Urinary bladder (tissue), 4 donors: Measurements from ENCODE around the gene ZBTB17. TPM values are rescaled to one million over a fixed set of nuclear protein-coding genes. Genes with fewer than 3 reads are reported as not detected.

Source experiments
- DNase-seq: peaks from one replicate; pipeline ENCODE4 v3.0.0-alpha.2; 2015; ENCODE audit errors: extremely low spot score
- H3K27ac ChIP-seq: one replicate; pipeline ENCODE4 v1.5.1; 2013; ENCODE audit warnings: low read depth, mild to moderate bottlenecking, moderate library complexity
- H3K36me3 ChIP-seq: one replicate; pipeline ENCODE4 v1.6.1; 2013; ENCODE audit warnings: mild to moderate bottlenecking, moderate library complexity; ENCODE audit not compliant: insufficient read depth
- H3K4me1 ChIP-seq: one replicate; pipeline ENCODE4 v1.6.1; 2013; ENCODE audit warnings: mild to moderate bottlenecking, moderate library complexity; ENCODE audit not compliant: insufficient read depth
- H3K4me3 ChIP-seq: one replicate; pipeline ENCODE4 v1.5.1; 2013; ENCODE audit warnings: low read depth, low read length
- WGBS: extraction: QIAGEN DNeasy Blood & Tissue Kit; methylation state at CpG from one replicate; pipeline ENCODE4 v1.1.7; 2013; 5-methylcytosine and 5-hydroxymethylcytosine counted together
- polyA plus RNA-seq: library from polyadenylated mRNA; stranded (reverse); fragments of 200-250 nt; gene quantifications from one replicate; pipeline ENCODE4 v1.2.3, GENCODE V29; 2013
- total RNA-seq: library from RNA; depleted of rRNA; stranded (reverse); fragments of >200 nt; gene quantifications from one replicate; pipeline ENCODE4 v1.2.3, GENCODE V29; 2014
- donor health status: healthy with polysubstance abuse.
- donor health status: healthy.

The ZBTB17 gene
- total and polyA plus RNA-seq, 2 donors: 17.1 to 30.4 TPM

- Histone ChIP-seq H3K4me1 (no peaks in the 10 kb centered on the region), H3K4me3 (no peak overlapping the region), H3K27ac (no peak overlapping the region), H3K36me3 (peaks cover 11% of the 10 kb centered on the region)
- WGBS: 93% methylated on average over 13 of the region's 13 CpGs
- no peak for DNase-seq
Observed at GRCh38 chr1:15941044-15941840, 34.7 kb downstream of the ZBTB17 start.

- peaks cover 11% of the 10 kb centered on the region for H3K36me3 ChIP-seq
- no peak overlapping the region for H3K27ac ChIP-seq
- no peak overlapping the region for H3K4me3 ChIP-seq
- no peaks in the 10 kb centered on the region for H3K4me1 ChIP-seq
- 88% methylated on average over 13 of the region's 13 CpGs for WGBS
- DNase-seq: no peak
Observed at GRCh38 chr1:15940110-15941043, 35.5 kb downstream of the ZBTB17 start.

- 41% methylated on average over 17 of the region's 17 CpGs for WGBS
- Histone ChIP-seq H3K4me1 (no peaks in the 10 kb centered on the region), H3K4me3 (no peak overlapping the region), H3K27ac (no peak overlapping the region), H3K36me3 (peaks cover 15% of the 10 kb centered on the region)
- no peak for DNase-seq
Observed at GRCh38 chr1:15939181-15940109, 36.5 kb downstream of the ZBTB17 start.

GRCh38 chr1:15938628-15939161, 37.2 kb downstream of the ZBTB17 start:
- DNase-seq: no peak
- H3K27ac ChIP-seq: no peak overlapping the region
- peaks cover 13% of the 10 kb centered on the region for H3K36me3 ChIP-seq
- H3K4me1 ChIP-seq: no peaks in the 10 kb centered on the region
- 93% methylated on average over 8 of the region's 8 CpGs for WGBS
- H3K4me3 ChIP-seq: no peak overlapping the region

GRCh38 chr1:15937706-15938168, 38.2 kb downstream of the ZBTB17 start:
- no peaks in the 10 kb centered on the region for H3K4me1 ChIP-seq
- DNase-seq: no peak
- 70% methylated on average over 14 of the region's 14 CpGs for WGBS
- peaks cover 13% of the 10 kb centered on the region for H3K36me3 ChIP-seq
- H3K27ac ChIP-seq: no peak overlapping the region
- no peak overlapping the region for H3K4me3 ChIP-seq

GRCh38 chr1:15937146-15937545, 38.8 kb downstream of the ZBTB17 start:
- WGBS: 81% methylated on average over 7 of the region's 7 CpGs
- DNase-seq: no peak
- no peaks in the 10 kb centered on the region for H3K4me1 ChIP-seq
- H3K36me3 ChIP-seq: peaks cover 13% of the 10 kb centered on the region
- H3K4me3 ChIP-seq: no peak overlapping the region
- H3K27ac ChIP-seq: no peak overlapping the region

- no peaks in the 10 kb centered on the region for H3K4me1 ChIP-seq
- H3K4me3 ChIP-seq: no peak overlapping the region
- H3K27ac ChIP-seq: no peak overlapping the region
- WGBS: 96% methylated on average over 10 of the region's 10 CpGs
- H3K36me3 ChIP-seq: peaks cover 14% of the 10 kb centered on the region
- no peak for DNase-seq
Observed at GRCh38 chr1:15936025-15936424, 39.9 kb downstream of the ZBTB17 start.

- Histone ChIP-seq H3K27ac (no peak overlapping the region), H3K4me3 (no peak overlapping the region), H3K36me3 (peaks cover 11% of the 10 kb centered on the region), H3K4me1 (no peaks in the 10 kb centered on the region)
- 94% methylated on average over 29 of the region's 29 CpGs for WGBS
- DNase-seq: no peak
Observed at GRCh38 chr1:15935056-15935950, 40.6 kb downstream of the ZBTB17 start.

- DNase-seq: no peak
- no peaks in the 10 kb centered on the region for H3K4me1 ChIP-seq
- WGBS: 90% methylated on average over 42 of the region's 42 CpGs
- H3K4me3 ChIP-seq: no peak overlapping the region
- H3K27ac ChIP-seq: no peak overlapping the region
- peaks cover 11% of the 10 kb centered on the region for H3K36me3 ChIP-seq
Observed at GRCh38 chr1:15934211-15935055, 41.5 kb downstream of the ZBTB17 start.

- 90% methylated on average over 5 of the region's 5 CpGs for WGBS
- H3K27ac ChIP-seq: no peak overlapping the region
- no peak overlapping the region for H3K4me3 ChIP-seq
- H3K36me3 ChIP-seq: peaks cover 10% of the 10 kb centered on the region
- no peaks in the 10 kb centered on the region for H3K4me1 ChIP-seq
- DNase-seq: no peak
Observed at GRCh38 chr1:15933684-15934083, 42.2 kb downstream of the ZBTB17 start.

GRCh38 chr1:15932612-15933011, 43.3 kb downstream of the ZBTB17 start:
- DNase-seq: no peak
- peaks cover 9% of the 10 kb centered on the region for H3K36me3 ChIP-seq
- H3K4me1 ChIP-seq: no peaks in the 10 kb centered on the region
- H3K4me3 ChIP-seq: no peak overlapping the region
- 92% methylated on average over 9 of the region's 9 CpGs for WGBS
- no peak overlapping the region for H3K27ac ChIP-seq
